GM12878 (cell line): ENCODE data around the gene MYH10.

Source experiments
- CTCF ChIP-seq, 3 experiments: IDR thresholded peaks in 2 of 3; conservative IDR thresholded peaks in 1 of 3; 2 replicates each; pipeline ENCODE4 v1.5.1; 2011; ENCODE audit warnings: low read depth in 3 of 3, low read length in 3 of 3, mild to moderate bottlenecking in 3 of 3, control low read depth in 2 of 3, moderate library complexity in 2 of 3, inconsistent platforms in 1 of 3, mixed read lengths in 1 of 3; ENCODE audit not compliant: control insufficient read depth in 2 of 3, insufficient read depth in 1 of 3; ENCODE audit errors: extremely low read depth in 1 of 3
- JUND ChIP-seq: IDR thresholded peaks from 2 replicates; pipeline ENCODE4 v1.6.1; 2012; ENCODE audit warnings: low read depth, mild to moderate bottlenecking, low read length, improper control_type of control experiment, moderate library complexity
- MTA3 ChIP-seq: IDR thresholded peaks from 2 replicates; pipeline ENCODE4 v1.6.1; 2012; ENCODE audit warnings: low read length, inconsistent platforms, borderline replicate concordance
- RELB ChIP-seq: fragments of 450-650 bp; IDR thresholded peaks from 2 replicates; pipeline ENCODE4 v1.6.1; 2017; ENCODE audit warnings: low read depth, mild to moderate bottlenecking, moderate library complexity
- REST ChIP-seq: IDR thresholded peaks from 2 replicates; pipeline ENCODE4 v1.6.1; 2012; ENCODE audit warnings: mild to moderate bottlenecking, low read depth, low read length
- TF ChIP-seq, protein P1 (sequence below): IDR thresholded peaks from 2 replicates; pipeline ENCODE4 v1.6.1; 2012; ENCODE audit warnings: low read depth, low read length, improper control_type of control experiment

DNA sequence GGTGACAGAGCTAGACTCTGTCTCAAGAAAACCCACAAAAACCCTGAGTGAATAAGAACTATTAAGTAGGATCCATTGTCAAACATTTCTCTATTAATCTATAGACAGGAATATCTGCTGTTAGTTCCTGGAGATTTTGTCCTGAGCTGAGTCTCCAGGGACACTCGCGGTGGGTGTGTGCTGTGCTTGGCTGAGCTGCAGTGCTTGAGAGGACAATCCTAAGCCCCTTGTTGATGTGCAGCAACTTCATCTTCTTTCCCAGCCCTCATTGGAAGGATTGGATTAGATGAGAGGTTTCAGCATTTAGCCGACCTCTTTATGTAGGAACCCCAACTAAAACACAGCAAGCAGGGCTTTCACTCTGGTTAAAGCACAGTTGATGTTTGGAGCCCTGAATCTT is 161.5 kb downstream of the MYH10 start:
- TF ChIP-seq MTA3 (no peak), REST (no peak), RELB (no peak), CTCF (IDR thresholded peaks at IDR 0.05 in 2 of 3, conservative IDR thresholded peaks at IDR 0.05 in 1 of 3; ENCODE audit: control insufficient read depth in 2 of 3, extremely low read depth in 1 of 3, insufficient read depth in 1 of 3, low read depth in 3 of 3, low read length in 3 of 3) (no peak), JUND (no peak)
- TF ChIP-seq, protein P1, sequence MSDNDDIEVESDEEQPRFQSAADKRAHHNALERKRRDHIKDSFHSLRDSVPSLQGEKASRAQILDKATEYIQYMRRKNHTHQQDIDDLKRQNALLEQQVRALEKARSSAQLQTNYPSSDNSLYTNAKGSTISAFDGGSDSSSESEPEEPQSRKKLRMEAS, result no peak
